DMS114 treated with DMSO at 0.1 percent for 48 hours (cell line): ENCODE measurements around the gene FAM110C.
"Not testable (repeated sequence)": the region's sequence is repeated elsewhere in the genome, so short reads cannot be mapped to it uniquely, and the experiment has no call there.

Source experiments
- DNase-seq: peaks from one replicate; lab custom pipeline; 2025; ENCODE audit not compliant: unreplicated experiment; lab: John Stamatoyannopoulos, UW

The FAM110C gene

DNA sequence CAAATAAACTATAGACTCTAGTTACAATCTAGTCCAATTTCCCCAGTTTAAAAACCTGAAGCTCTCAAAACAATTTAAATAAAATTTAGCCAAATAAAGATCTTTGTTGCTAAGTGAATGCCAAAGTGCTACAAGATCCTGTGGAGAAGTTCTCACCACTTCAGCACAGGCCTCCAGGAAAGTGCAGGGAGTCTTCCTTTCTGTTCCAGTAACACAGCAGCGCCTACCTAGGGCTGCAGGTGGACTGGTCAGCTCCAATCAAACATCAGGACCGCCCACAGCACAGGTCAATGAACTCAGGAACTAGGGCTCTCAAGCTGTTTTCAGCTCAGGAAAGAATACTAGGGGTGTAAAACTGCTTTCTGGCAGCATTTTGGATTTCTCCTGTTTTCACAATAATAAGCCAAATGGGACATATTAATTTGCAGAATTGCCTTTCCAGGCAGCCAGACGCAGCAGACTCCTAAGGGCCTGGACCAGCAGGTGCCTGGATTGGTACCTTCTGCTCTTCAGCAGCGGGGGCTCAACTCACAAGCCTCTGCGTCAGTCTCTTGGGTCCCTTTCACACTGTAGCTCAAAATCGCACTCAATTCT, 1.5 kb downstream of the FAM110C start:
- no peak for DNase-seq

DNA sequence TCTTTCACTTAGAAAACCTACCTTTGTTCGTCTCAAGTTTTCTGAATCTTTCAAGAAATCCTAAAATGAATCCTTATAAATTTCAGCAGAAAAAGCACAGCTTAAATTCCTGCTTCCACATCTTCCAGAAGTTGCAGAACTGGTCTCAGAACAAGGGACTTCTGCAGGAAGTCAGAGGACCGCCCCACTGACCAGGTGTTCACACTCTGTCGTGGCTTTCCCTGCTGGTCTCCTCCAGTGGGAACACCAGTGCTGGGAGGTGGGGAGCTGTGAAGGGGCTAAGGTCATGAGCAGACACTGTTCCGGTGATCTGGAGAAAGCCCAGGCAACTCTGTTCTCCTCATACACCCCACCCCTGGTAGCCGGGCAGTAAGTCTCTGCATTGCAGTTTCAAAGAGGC, 3.5 kb downstream of the FAM110C start:
- no peak for DNase-seq

DNA sequence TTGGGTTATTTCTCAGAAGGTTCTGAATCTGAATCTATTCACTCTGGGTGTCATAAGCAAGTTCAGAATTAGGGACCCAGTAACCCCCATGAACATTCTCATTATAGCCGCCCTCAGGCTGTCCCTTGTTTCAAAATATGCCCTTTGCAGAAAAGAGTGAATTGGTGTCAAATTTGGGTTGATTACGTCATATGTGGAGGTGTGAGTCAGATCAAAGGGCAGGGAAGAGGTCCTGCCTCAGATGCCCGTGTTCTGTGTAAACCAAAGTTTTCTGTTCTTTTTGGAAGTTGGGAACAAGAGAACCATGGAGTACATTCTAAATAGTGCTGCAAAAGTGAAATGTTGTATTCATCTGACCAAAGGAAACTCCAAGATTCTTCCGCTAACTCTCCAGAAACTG, 5.8 kb downstream of the FAM110C start:
- DNase-seq, result no peak

DNA sequence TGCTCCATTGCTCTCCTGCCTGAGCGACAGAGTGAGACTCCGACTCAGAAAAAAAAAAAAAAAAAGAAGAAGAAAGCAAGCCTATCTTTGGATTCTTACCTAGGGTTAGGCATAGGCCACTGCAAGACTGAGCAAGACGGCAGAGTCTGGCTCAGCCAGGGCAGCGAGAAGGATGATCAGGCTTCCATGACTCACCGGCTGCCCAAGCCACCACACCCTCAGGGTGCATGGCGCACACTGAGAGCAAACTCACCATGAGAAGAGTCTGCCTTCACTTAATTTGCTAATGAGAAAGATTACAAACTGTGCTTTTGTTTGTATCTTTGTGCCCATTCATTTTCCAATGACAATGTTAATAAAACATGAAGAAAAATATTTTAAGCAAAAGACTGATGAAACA, 8.2 kb downstream of the FAM110C start:
- no peak for DNase-seq

DNA sequence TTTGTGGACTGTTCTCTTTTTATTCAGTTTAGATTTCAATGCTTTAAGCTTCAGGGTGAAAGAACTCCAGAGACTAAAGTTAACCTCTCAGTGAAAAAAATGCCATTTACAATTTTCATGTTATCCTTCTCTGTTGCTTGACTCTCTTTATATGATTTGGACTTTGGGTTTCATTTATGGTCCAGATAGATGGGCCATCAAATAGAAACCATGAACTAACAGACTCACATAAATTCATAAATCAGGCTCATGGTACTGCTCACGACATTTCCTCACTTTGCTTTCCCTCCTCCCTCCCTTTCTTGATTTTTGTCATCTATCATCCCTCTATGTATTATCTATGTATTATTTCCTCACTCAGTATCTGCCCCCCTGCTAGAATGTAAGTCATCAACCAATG, 10.0 kb downstream of the FAM110C start:
- no peak for DNase-seq

DNA sequence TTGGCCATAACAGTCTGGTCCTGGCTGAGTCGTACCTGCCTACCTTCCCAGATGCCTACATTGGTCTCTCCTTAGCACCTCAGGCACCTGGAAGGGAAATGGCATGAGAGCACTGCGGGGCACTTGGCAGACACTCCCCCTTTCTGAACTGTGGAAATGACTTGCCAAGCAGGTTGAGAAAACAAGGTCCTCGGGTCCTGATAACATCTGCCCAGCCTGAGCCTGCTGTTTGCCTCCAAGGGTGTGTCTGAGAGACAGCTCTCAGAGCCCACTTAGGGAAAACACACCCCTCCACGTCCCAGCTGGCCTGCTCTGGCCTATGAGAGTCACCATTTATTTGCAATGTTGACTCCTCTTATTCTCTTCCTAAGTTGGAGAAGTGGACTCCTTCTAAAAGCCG, 10.5 kb downstream of the FAM110C start:
- DNase-seq, result no peak

DNA sequence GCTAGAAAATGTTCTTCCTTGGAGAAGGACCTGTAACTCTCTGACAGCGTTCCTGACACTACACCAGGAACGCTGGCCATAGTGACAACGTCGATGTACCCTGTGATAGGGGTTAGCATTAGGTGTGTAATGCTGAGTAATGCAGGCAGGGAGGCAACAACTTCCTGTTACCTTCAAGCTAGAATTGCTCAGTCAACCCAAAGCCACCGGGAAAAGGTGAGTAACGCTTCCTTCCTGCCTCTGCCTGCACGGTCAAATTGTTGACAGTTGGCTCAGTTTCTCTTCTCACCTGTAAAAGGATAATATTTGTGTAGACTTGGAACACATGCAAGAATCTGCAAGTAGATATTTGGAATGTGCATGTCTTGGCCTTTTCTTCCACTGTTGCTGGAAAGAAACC, 12.7 kb downstream of the FAM110C start:
- DNase-seq, result no peak

DNA sequence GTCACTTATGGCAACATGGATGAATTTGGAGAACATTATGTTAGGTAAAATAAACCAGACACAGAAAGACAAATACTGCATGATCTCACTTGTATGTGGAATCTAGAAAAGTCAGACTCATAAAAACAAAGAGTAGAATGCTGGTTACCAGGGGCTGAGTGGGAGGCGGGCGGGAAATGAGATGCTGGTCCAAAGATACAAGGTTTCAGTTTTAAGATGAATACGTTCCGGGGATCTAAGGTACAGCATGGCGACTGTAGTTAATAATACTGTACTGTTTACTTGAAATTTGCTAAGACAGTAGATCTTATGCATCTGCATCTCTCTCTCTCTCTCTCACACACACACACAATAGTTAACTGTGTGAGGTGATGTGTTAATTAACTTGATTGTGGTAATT, 14.2 kb downstream of the FAM110C start:
- no peak for DNase-seq

DNA sequence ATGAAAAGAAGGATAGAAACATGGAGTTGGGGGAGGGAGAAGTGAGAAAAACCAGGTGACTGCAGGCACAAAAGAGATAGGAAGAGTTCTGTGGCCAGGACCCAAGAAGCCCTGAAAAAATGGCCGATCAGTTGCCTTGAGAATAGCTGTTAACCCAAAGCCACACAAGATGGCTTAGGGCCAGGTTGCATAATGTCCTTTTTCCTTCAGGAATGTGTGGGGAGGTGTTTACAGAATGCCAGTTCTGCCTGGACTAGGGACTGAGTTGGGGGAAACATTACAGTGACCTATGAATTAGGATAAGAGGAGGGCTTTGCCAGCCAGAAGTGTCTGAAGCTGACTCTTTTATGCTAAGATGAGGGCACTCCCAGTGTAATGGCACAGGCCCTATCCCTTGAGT, 17.1 kb downstream of the FAM110C start:
- no peak for DNase-seq

DNA sequence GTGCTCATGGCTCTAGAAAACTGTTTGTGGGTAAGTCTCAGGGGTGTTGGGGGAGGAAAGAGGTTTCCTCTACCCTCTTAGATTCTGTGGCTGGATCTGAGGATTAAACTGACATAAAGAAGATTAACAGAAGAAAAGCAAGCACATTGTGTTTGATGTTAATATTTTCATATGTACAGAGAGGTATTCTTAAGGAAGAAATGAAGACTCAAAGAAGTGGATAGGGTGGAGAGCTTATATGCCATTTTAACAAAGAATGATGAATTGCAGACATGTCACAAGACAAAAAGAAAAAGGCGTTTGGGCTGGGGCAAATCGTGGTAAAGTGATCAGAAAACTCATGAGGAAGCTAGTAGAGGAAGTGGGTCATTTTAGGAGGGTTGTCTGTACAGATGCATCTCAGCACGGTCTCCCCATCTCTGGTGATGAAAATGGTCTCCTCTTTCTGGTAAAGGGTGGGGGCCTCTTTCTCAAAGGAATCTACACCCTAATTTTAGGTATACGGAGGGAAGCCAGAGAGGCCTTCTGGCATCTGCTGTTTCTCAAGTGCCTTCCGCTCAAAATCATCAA, 17.8 kb downstream of the FAM110C start:
- DNase-seq, result no peak

DNA sequence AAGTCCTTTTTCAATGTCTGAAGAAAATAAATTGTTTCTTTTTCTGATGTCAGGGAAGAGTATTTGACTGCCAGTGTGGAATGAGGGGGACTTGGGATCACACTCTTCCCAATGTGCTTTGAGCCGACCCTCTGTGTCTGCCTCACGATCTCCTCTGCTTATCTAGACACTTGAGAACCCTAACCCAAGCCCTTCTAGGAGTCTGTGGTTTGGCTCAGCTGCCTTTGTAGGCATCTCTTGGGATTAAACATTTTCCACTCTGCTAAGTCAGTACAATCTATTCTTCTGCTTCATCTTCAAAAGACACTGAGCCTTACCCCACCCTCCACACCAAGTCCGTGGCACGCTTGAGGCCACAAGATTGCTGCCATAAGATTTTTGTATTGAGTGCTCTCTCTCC, 19.4 kb downstream of the FAM110C start:
- no peak for DNase-seq

DNA sequence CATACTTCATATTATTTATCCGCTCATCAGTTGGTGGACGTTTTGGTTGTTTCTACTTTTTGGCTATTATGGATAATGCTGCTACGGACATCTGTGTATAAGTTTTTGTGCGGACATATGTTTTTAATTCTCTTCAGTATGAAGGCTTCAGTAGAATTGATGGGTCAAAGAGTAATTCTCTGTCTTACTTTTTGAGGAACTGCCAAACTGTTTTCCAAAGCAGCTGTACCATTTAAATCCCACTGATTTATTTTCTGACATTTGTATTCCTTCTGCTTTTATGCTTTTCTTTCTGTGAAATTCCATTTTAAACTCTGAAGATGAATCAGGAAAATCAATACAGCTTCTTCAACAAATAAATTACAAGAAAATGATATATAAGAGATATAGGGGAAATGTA, 20.8 kb downstream of the FAM110C start:
- DNase-seq, result no peak

DNA sequence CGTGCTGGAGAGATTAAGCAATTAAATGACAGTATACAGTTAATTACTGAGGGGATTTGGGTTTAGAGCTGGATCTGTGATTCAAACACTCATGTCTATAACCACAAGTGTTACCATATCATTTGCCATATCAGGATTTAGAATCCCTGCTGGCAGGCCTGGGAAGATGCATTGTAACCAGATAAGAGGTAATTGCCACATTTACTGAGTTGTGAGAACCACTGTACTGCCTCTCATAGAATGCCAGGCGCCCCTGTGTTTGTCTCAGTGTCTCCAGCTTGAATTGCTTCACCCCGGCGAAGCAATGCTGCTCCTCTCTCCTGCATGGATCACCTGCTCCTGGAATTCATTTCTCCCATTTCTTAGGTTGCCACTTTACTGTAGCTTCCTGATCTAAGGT, 21.7 kb downstream of the FAM110C start:
- DNase-seq, result not testable (repeated sequence)

DNA sequence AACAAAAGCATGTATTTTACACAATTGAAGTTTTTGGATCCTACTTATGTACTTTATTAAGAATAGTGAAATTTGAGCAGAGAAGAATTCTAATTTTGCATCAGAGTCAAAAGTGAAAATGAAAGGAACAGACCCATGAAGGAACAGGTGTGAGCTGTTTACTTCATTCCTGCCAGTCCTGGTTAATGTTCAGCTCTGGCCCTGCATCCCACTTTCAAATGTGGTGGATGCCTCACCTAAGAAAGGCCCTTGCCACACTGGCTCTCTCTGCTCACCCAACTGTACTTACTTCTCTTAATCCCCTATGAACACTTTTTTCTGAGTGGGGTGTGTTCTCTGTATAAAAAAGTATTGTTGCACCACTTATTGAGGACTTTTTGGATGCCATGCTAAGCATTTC, 22.2 kb downstream of the FAM110C start:
- DNase-seq, result no peak

DNA sequence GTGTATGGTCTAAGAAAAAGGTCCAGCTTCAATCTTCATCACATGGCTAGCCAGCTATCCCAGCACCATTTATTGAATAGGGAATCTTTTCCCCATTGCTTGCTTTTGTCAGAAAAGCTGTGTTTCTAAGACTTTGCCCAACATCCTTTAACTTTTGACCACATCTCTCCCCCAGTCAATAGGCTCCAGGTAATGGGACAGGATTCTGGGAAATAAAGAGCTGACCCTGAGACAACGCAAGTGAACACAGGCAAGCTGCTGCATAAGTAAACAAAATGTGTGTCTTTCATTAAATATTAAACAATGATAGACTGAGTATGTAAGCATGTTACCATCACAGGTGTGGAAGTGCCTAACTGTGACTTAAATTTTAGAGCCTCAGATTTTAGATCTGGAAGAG, 23.0 kb downstream of the FAM110C start:
- no peak for DNase-seq

DNA sequence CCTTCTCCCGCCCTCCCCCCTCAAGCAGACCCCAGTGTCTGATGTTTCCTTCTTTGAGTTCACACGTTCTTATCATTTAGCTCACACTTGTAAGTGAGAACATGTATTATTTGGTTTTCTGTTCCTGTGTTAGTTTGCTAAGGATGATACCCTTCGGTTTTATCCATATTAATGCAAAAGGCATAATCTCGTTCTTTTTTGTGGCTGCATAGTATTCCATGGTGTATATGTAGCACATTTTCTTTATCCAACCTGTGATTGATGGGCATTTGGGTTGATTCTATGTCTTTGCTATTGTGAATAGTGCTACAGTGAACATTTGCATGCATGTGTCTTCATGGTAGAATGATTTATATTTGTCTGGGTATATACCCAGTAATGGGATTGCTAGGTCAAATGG, 24.1 kb downstream of the FAM110C start:
- not testable (repeated sequence) for DNase-seq

DNA sequence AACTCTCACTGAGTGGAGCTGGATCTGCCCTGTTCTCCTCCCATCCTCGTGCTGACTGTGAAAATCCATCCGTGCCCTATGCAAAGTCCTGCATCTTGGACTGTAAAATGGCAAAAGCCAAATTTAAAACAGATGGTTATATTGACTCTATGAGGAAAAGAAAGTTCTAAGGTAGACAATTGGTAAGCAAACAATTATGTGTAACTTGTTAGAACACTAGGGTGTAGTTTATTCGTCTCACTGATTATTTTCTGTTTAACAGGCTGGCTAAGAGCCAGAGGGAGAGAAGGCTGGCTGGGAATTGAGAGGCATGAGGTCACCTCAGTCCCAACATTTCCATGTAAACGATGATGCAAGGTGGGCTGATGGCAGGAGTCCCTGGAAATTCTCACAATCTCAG, 26.0 kb downstream of the FAM110C start:
- DNase-seq, result not testable (repeated sequence)

DNA sequence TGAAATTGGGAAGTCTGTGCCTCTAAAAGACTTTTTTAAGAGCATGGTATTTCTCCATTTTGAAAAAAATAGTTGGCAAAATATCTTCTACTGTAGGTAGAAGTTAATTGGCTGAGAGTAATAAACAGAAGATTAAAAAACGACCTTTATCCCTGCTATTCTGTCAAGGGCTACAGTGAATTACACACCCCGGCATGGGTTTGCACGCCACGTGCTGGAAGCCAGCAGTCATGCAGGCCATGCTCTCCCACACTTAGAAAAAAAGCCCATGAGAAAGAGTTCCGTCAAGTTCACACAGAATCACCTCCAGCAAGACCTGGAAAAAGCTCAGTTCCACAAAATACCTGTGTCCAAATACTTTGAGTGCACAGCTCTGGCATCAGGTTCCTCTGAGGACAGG, 26.8 kb downstream of the FAM110C start:
- DNase-seq, result no peak

DNA sequence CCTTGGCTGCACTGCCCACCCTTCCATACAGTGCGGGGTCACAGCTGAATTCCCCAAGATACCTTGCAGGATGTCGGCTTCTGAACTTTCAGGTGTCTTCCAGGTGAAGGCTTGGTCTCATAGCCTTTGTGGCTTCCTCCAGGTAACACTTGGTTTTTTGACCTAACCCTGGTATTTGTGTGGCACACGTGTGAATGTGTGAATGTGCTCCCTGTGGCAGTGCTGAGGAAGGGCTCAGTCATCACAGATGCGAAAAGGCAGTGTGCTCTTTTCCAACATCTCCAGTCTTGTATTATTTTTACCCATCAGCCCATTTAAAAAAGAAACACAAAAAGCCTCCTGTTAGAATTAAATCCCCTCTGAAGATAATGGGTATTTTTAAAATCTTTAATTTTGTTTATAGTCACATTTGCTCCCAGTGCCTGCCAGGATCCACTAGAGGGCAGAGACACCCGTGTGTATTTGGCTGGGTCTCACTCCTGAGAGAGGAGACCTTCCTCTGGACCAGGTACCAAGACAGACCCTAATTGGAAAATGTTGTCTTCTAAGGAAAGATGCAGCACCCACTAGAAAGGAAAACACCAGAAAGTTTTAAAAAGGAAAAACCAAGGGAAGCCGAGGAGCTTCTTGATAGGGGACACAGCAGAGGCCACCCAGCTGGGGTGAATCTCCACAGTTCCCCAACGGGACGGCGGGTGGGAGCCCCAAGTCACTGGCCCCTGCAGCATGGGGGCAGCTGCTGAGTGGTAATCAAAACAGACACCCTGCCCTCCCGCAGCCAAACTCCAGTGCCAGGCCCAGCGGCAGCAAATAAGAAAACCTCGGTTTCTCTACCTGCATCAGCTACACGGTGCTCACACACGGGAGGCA, 27.7 kb downstream of the FAM110C start:
- DNase-seq, result no peak

DNA sequence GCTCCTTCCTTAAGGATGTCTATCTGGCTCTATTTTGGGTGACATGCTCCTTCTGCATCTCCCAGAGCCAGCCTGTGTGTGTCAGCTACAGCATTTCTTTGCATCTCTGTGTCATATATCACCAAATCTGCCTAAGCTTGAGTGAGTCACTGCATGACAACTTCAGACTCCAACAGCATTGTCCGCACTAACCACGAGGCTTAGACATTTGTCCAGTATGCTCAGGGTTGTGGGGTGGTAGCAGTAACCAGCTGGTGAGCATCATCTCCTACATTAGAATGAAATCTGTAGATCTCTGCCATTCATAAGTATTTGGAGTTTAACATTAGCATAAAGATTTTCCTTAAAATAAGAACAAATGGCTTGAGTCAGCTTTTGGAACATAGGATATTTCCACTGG, 30.4 kb downstream of the FAM110C start:
- not testable (repeated sequence) for DNase-seq

DNA sequence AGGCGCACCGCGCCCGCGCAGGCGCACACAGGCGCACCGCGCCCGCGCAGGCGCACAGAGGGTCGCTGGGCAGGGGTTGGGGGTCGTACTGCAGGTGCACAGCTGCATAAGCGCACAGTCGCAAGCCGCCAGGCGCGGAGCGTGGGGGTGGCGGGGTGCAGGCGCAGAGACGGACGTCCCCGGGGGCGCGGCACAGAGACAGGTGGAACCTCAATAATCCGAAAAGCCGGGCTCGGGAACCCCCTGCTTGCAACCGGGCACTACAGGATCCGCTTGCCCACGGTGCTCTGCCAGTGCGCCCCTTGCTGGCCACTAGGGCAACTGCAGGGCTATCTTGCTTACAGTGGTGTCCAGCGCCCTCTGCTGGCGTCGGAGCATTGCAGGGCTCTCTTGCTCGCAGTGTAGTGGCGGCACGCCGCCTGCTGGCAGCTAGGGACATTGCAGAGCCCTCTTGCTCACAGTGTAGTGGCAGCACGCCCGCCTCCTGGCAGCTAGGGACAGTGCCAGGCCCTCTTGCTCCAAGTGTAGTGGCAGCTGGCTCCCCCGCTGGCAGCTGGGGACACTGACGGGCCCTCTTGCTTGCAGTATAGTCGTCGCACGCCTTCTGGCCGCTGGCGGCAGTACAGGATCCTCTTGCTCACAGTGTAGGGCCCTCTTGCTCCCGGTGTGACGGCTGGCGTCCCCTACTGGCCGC, 34.9 kb downstream of the FAM110C start:
- DNase-seq, result no peak
